ENCODE measurements around the gene NYAP2. TPM values are rescaled to one million over a fixed set of nuclear protein-coding genes. Genes with fewer than 3 reads are reported as not detected.

NYAP2 gene
- total RNA-seq, 3 donors from 2014 or later = 0.09 TPM; not detected in 1

GRCh38 chr2:225472161-225472560 lies 72.7 kb downstream of the NYAP2 start:
- DNase-seq = no peak
- Histone ChIP-seq H3K9me3 (no peaks in the 10 kb centered on the region), H3K4me3 (no peak overlapping the region), H3K36me3 (ENCODE audit: low read depth) (no peaks in the 10 kb centered on the region), H3K4me1 (ENCODE audit: low read depth) (peaks cover 7% of the 10 kb centered on the region)
- no peak for ATAC-seq
- intact Hi-C loops (cut with DNase I, micrococcal nuclease) = no loop called here
- TF ChIP-seq CTCF (IDR thresholded peaks at IDR 0.05) = no peak

GRCh38 chr2:225479386-225479785 lies 79.9 kb downstream of the NYAP2 start:
- Histone ChIP-seq H3K4me1 (ENCODE audit: low read depth) (no peaks in the 10 kb centered on the region), H3K9me3 (no peaks in the 10 kb centered on the region), H3K4me3 (no peak overlapping the region), H3K36me3 (ENCODE audit: low read depth) (no peaks in the 10 kb centered on the region)
- DNase-seq (no peak), ATAC-seq (no peak)
- TF ChIP-seq CTCF (IDR thresholded peaks at IDR 0.05) = no peak
- intact Hi-C loops (cut with DNase I, micrococcal nuclease) = no loop called here

- ATAC-seq (no peak), DNase-seq (no peak)
- intact Hi-C loops (cut with DNase I, micrococcal nuclease) = no loop called here
- Histone ChIP-seq H3K4me1 (ENCODE audit: low read depth) (no peaks in the 10 kb centered on the region), H3K9me3 (no peaks in the 10 kb centered on the region), H3K4me3 (no peak overlapping the region), H3K36me3 (ENCODE audit: low read depth) (no peaks in the 10 kb centered on the region)
- TF ChIP-seq CTCF (IDR thresholded peaks at IDR 0.05) = no peak
Observed at GRCh38 chr2:225484751-225485150, 85.2 kb downstream of the NYAP2 start.

- intact Hi-C loops (cut with DNase I, micrococcal nuclease) = no loop called here
- Histone ChIP-seq H3K36me3 (ENCODE audit: low read depth) (no peaks in the 10 kb centered on the region), H3K9me3 (no peaks in the 10 kb centered on the region), H3K4me3 (no peak overlapping the region), H3K4me1 (ENCODE audit: low read depth) (no peaks in the 10 kb centered on the region)
- no peak for ATAC-seq
- DNase-seq = no peak
- no peak for TF ChIP-seq CTCF (IDR thresholded peaks at IDR 0.05)
Observed at GRCh38 chr2:225486236-225486635, 86.7 kb downstream of the NYAP2 start.

- no peaks in the 10 kb centered on the region for H3K4me1 ChIP-seq (ENCODE audit: low read depth)
- no peak for ATAC-seq
- intact Hi-C loops (cut with DNase I, micrococcal nuclease) = no loop called here
- DNase-seq = no peak
- H3K9me3 ChIP-seq = no peaks in the 10 kb centered on the region
- TF ChIP-seq CTCF (IDR thresholded peaks at IDR 0.05) = no peak
- H3K36me3 ChIP-seq (ENCODE audit: low read depth) = no peaks in the 10 kb centered on the region
- H3K4me3 ChIP-seq = no peak overlapping the region
Observed at GRCh38 chr2:225487878-225488416, 88.4 kb downstream of the NYAP2 start.

- intact Hi-C loops (cut with DNase I, micrococcal nuclease) = no loop called here
Observed at GRCh38 chr2:225488743-225489142, 89.2 kb downstream of the NYAP2 start.

More at GRCh38 chr2:225488743-225489142, 89.2 kb downstream of the NYAP2 start:
- ATAC-seq (no peak), DNase-seq (no peak)
- H3K4me1 ChIP-seq (ENCODE audit: low read depth) = no peaks in the 10 kb centered on the region
- no peak overlapping the region for H3K4me3 ChIP-seq
- H3K36me3 ChIP-seq (ENCODE audit: low read depth) = no peaks in the 10 kb centered on the region
- TF ChIP-seq CTCF (IDR thresholded peaks at IDR 0.05) = no peak
- no peaks in the 10 kb centered on the region for H3K9me3 ChIP-seq
